Vagina (tissue), 2 donors: ENCODE data around the gene TNFRSF14. TPM values are rescaled to one million over a fixed set of nuclear protein-coding genes. Genes with fewer than 3 reads are reported as not detected.

Experiments
- DNase-seq, 2 donors: peaks; one replicate each; pipeline ENCODE4 v3.0.0-alpha.2; 2017; ENCODE audit errors: extremely low spot score in 2 of 2
- H3K27ac ChIP-seq: fragments of 200-600 bp; sonication (generic); one replicate; pipeline ENCODE4 v1.5.1; 2019
- H3K27me3 ChIP-seq: fragments of 200-600 bp; sonication (generic); one replicate; pipeline ENCODE4 v1.5.1; 2019
- H3K36me3 ChIP-seq, 2 donors: fragments of 200-600 bp; sonication (generic); one replicate each; pipeline ENCODE4 v1.5.1; 2017 to 2019
- H3K4me1 ChIP-seq: fragments of 200-600 bp; sonication (generic); one replicate; pipeline ENCODE4 v1.5.1; 2019
- H3K4me3 ChIP-seq, 2 donors: fragments of 200-600 bp; sonication (generic); 1 replicate in 1 of 2; 2 replicates in 1 of 2; pipeline ENCODE4 v1.5.1; 2016 to 2019
- H3K9me3 ChIP-seq: fragments of 200-600 bp; sonication (generic); one replicate; pipeline ENCODE4 v1.5.1; 2019
- POLR2A ChIP-seq, 2 donors: fragments of 450-650 bp; IDR thresholded peaks; one replicate each; pipeline ENCODE4 v1.6.1; 2017; ENCODE audit warnings: antibody characterized with exemption in 2 of 2, mild to moderate bottlenecking in 2 of 2, moderate library complexity in 2 of 2
- POLR2AphosphoS5 ChIP-seq, 2 donors: sonication (generic); formaldehyde crosslinking; IDR thresholded peaks; one replicate each; pipeline ENCODE4 v1.9.0; 2017; ENCODE audit warnings: antibody characterized with exemption in 2 of 2, mild to moderate bottlenecking in 2 of 2, low read depth in 1 of 2; ENCODE audit not compliant: insufficient read depth in 1 of 2
- intact Hi-C: fragments of 100-400 bp; cut with DNase I; formaldehyde crosslinking; loops from one replicate; pipeline ENCODE4 v1.15.1; 2023
- total RNA-seq: library from RNA; depleted of rRNA; stranded (reverse); fragments of >200 nt; gene quantifications from one replicate; pipeline ENCODE4 v1.2.3, GENCODE V29; 2016
- TF ChIP-seq, protein P1 (sequence below), 3 experiments: fragments of 450-650 bp in 2 of 3; fragments of 200-600 bp in 1 of 3; sonication (generic) in 1 of 3; IDR thresholded peaks; one replicate each; pipeline ENCODE4 v1.5.1; 2017 to 2019; ENCODE audit warnings: antibody characterized with exemption in 3 of 3, mild to moderate bottlenecking in 2 of 3, moderate library complexity in 2 of 3

The TNFRSF14 gene
- total RNA-seq, 1 donor from 2014 or later: 49.6 TPM

DNA sequence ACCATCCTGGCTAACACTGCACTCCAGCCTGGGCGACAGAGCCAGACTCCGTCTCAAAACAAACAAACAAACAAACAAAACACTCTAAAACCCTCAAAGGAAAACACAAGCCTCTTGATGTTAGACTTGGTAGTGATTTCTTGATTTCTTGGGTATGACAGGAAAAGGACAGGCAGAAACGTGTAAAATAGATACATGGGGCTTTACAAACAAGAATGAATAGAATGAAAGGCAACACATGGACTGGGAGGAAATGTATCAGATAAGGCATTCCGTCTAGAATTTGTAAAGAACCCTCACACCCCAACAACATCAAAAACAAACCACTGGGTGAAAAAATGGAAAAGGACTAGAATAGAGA is 22.6 kb downstream of the TNFRSF14 start:
- TF ChIP-seq POLR2A (IDR thresholded peaks at IDR 0.05): no peak
- TF ChIP-seq POLR2AphosphoS5 (IDR thresholded peaks at IDR 0.05; ENCODE audit: insufficient read depth in 1 of 2, low read depth in 1 of 2): no peak
- TF ChIP-seq, protein P1, sequence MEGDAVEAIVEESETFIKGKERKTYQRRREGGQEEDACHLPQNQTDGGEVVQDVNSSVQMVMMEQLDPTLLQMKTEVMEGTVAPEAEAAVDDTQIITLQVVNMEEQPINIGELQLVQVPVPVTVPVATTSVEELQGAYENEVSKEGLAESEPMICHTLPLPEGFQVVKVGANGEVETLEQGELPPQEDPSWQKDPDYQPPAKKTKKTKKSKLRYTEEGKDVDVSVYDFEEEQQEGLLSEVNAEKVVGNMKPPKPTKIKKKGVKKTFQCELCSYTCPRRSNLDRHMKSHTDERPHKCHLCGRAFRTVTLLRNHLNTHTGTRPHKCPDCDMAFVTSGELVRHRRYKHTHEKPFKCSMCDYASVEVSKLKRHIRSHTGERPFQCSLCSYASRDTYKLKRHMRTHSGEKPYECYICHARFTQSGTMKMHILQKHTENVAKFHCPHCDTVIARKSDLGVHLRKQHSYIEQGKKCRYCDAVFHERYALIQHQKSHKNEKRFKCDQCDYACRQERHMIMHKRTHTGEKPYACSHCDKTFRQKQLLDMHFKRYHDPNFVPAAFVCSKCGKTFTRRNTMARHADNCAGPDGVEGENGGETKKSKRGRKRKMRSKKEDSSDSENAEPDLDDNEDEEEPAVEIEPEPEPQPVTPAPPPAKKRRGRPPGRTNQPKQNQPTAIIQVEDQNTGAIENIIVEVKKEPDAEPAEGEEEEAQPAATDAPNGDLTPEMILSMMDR (IDR thresholded peaks at IDR 0.05): no peak
- DNase-seq: no peak
- Histone ChIP-seq H3K36me3 (no peaks in the 10 kb centered on the region), H3K27ac (peak overlapping the region; percentile 56), H3K4me3 (no peak overlapping the region), H3K27me3 (no peaks in the 10 kb centered on the region), H3K4me1 (peaks cover 9% of the 10 kb centered on the region), H3K9me3 (no peaks in the 10 kb centered on the region)
- intact Hi-C loops: no loop called here

DNA sequence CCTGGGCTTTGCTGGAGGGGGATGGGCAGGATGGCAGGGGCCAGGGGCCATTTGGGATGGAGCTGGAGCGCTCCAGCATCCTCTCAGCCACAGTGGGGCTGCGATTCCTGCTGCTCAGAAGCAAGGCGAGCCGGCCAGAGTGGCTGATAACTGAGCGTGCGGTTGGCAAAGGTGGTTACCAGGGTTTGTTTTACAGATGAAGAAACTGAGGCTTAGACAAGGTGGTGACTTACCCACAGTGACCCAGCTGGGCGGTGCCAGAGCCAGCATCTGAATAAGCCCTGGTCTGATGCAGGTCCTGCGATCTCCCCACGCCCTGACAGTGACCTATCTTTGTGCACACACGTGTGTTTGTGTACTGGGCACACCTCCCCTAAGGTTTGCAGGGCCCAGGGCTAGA is 24.5 kb downstream of the TNFRSF14 start:
- no peaks in the 10 kb centered on the region for H3K27me3 ChIP-seq
- no peaks in the 10 kb centered on the region for H3K36me3 ChIP-seq
- intact Hi-C loops: no loop called here
- DNase-seq: no peak
- TF ChIP-seq, protein P1 (IDR thresholded peaks at IDR 0.05): no peak
- TF ChIP-seq POLR2AphosphoS5 (IDR thresholded peaks at IDR 0.05; ENCODE audit: insufficient read depth in 1 of 2, low read depth in 1 of 2) (no peak), POLR2A (IDR thresholded peaks at IDR 0.05) (no peak)
- no peaks in the 10 kb centered on the region for H3K9me3 ChIP-seq
- no peak overlapping the region for H3K4me3 ChIP-seq
- H3K27ac ChIP-seq: no peak overlapping the region
- peaks cover 27% of the 10 kb centered on the region for H3K4me1 ChIP-seq

DNA sequence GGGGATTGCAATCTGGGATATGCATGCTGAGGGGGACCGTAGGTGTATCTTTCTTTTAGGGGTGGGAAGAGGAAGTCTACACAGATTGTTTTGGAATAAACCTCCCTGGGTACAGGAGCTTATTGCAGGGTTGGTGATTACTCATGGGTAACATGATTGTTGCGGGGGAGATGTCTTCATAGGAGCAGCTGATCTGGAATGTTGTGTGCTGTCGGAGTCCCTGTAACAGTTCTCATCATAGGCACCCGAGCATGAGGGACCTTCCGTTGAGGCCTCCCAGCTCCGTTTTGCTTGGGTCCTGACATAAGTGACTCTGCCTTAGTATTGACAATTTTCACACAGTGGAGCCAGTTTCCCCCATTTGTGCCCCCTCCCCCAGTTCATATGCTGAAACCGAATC is 26.2 kb downstream of the TNFRSF14 start:
- Histone ChIP-seq H3K27ac (no peak overlapping the region), H3K9me3 (no peaks in the 10 kb centered on the region), H3K4me1 (peaks cover 31% of the 10 kb centered on the region), H3K27me3 (no peaks in the 10 kb centered on the region), H3K36me3 (no peaks in the 10 kb centered on the region), H3K4me3 (no peak overlapping the region)
- TF ChIP-seq, protein P1 (IDR thresholded peaks at IDR 0.05): no peak
- TF ChIP-seq POLR2AphosphoS5 (IDR thresholded peaks at IDR 0.05; ENCODE audit: insufficient read depth in 1 of 2, low read depth in 1 of 2): no peak
- TF ChIP-seq POLR2A (IDR thresholded peaks at IDR 0.05): no peak
- DNase-seq: no peak
- intact Hi-C loops: no loop called here

DNA sequence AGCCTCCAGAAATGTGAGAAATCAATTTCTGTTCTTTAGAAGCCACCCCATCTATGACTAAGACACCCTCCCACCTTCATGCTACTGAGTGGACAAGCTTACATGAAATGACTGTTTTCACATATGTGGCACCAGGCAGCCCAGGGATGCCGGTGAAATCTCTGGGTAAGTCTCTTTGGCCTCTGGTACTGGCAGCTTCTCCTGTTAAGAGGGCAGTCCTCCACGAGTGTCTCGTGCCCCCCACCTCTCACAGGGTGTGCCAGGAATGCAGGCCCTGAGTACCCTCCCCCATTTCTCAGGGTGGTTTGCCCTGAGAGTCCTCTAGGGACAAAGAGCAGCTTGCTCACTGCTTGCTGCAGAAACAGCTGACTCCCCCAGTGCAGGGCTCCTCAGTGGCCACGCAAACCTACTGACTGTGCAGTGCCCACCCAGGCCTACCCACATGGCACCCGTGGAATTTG is 27.2 kb downstream of the TNFRSF14 start:
- peaks cover 33% of the 10 kb centered on the region for H3K4me1 ChIP-seq
- TF ChIP-seq POLR2AphosphoS5 (IDR thresholded peaks at IDR 0.05; ENCODE audit: insufficient read depth in 1 of 2, low read depth in 1 of 2): no peak
- no peak for TF ChIP-seq POLR2A (IDR thresholded peaks at IDR 0.05)
- no peaks in the 10 kb centered on the region for H3K27me3 ChIP-seq
- no peaks in the 10 kb centered on the region for H3K9me3 ChIP-seq
- DNase-seq: no peak
- no peak overlapping the region for H3K4me3 ChIP-seq
- H3K27ac ChIP-seq: no peak overlapping the region
- H3K36me3 ChIP-seq: no peaks in the 10 kb centered on the region
- intact Hi-C loops: no loop called here

DNA sequence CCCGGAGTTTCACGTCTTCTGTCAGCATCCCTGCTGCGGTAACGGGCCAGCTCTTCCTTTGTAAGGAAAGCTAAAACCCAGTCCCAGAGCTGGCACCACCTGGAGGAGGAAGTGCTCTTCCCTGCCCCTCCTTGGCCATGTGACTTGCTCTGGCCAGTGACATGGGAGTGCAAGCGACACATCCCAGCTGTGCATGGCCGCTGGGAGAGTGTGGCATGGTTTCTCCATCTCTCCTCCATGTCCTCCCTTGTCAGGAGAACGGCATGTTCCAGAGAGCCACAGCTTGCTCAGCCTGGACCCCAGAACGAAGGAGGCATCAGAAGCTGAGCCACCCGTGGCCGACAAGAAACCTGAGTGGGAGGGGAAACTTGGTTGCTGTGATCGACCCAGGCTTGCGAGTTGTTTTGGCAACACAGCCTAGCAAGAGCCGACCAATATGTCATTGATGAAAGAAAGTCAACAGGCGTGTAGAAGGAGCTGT is 27.7 kb downstream of the TNFRSF14 start:
- intact Hi-C loops: no loop called here
- DNase-seq: no peak
- H3K36me3 ChIP-seq: no peaks in the 10 kb centered on the region
- H3K4me3 ChIP-seq: no peak overlapping the region
- H3K9me3 ChIP-seq: no peaks in the 10 kb centered on the region
- no peak overlapping the region for H3K27ac ChIP-seq
- H3K4me1 ChIP-seq: peaks cover 37% of the 10 kb centered on the region
- H3K27me3 ChIP-seq: no peaks in the 10 kb centered on the region
- no peak for TF ChIP-seq POLR2AphosphoS5 (IDR thresholded peaks at IDR 0.05; ENCODE audit: insufficient read depth in 1 of 2, low read depth in 1 of 2)
- TF ChIP-seq, protein P1 (IDR thresholded peaks at IDR 0.05): no peak
- TF ChIP-seq POLR2A (IDR thresholded peaks at IDR 0.05): no peak
